Natural killer cell (primary cell): ENCODE data around the gene ABCC2. TPM values are rescaled to one million over a fixed set of nuclear protein-coding genes. Genes with fewer than 3 reads are reported as not detected.

Experiments
- ATAC-seq, 3 donors: fragments of 150-1000 bp in 2 of 3; fragments of 200-7000 bp in 1 of 3; cut with Tn5 transposase; 1 replicate in 1 of 3; 2 replicates in 2 of 3; pipeline ENCODE4 v1.10.0; 2021; ENCODE audit warnings: mild to moderate bottlenecking in 2 of 3, moderate library complexity in 2 of 3
- DNase-seq, 2 donors: peaks; one replicate each; pipeline versions ENCODE4 v3.0.0 to v3.0.0-alpha.2; 2013 to 2021; ENCODE audit warnings: mixed read lengths in 1 of 2
- H3K27ac ChIP-seq: one replicate; pipeline ENCODE4 v1.5.1; 2013; ENCODE audit warnings: mild to moderate bottlenecking, low read length
- H3K27me3 ChIP-seq: one replicate; pipeline ENCODE4 v1.6.1; 2013; ENCODE audit warnings: low read length; ENCODE audit not compliant: control insufficient read depth, insufficient read depth
- H3K36me3 ChIP-seq: one replicate; pipeline ENCODE4 v1.6.1; 2013; ENCODE audit warnings: low read length; ENCODE audit not compliant: control insufficient read depth, insufficient read depth
- H3K4me1 ChIP-seq: one replicate; pipeline ENCODE4 v1.6.1; 2013; ENCODE audit warnings: low read length; ENCODE audit not compliant: control insufficient read depth, insufficient read depth
- H3K4me3 ChIP-seq: one replicate; pipeline ENCODE4 v1.5.1; 2013; ENCODE audit warnings: low read length
- H3K9me3 ChIP-seq: one replicate; pipeline ENCODE4 v1.6.1; 2013; ENCODE audit warnings: low read length; ENCODE audit not compliant: control insufficient read depth, insufficient read depth
- H3K27ac Mint-ChIP-seq, 2 donors: one replicate each; pipeline ENCODE4 v1.8.0; 2022; ENCODE audit warnings: mild to moderate bottlenecking in 2 of 2, mixed read lengths in 2 of 2, moderate library complexity in 1 of 2
- H3K27me3 Mint-ChIP-seq, 2 donors: one replicate each; pipeline ENCODE4 v1.8.0; 2022; ENCODE audit warnings: low read depth in 2 of 2, mixed read lengths in 2 of 2
- H3K36me3 Mint-ChIP-seq: one replicate; pipeline ENCODE4 v1.8.0; 2022; ENCODE audit warnings: mixed read lengths
- H3K4me1 Mint-ChIP-seq, 2 donors: one replicate each; pipeline ENCODE4 v1.8.0; 2022; ENCODE audit warnings: mixed read lengths in 2 of 2
- H3K4me3 Mint-ChIP-seq: one replicate; pipeline ENCODE4 v1.8.0; 2022; ENCODE audit warnings: mild to moderate bottlenecking, moderate library complexity, mixed read lengths
- H3K9me3 Mint-ChIP-seq, 2 donors: one replicate each; pipeline ENCODE4 v1.8.0; 2022; ENCODE audit warnings: mixed read lengths in 2 of 2
- CTCF ChIP-seq: fragments of 200-600 bp; IDR thresholded peaks from one replicate; pipeline ENCODE4 v1.8.0; 2022; ENCODE audit warnings: antibody characterized with exemption
- WGBS: methylation state at CpG from one replicate; pipeline ENCODE4 v1.1.7; 2013; ENCODE audit warnings: missing lambda C conversion rate; ENCODE audit not compliant: insufficient coverage; 5-methylcytosine and 5-hydroxymethylcytosine counted together
- intact Hi-C: fragments of 100-400 bp; cut with micrococcal nuclease; formaldehyde crosslinking; loops from one replicate; pipeline ENCODE4 v1.14.2; 2022
- total RNA-seq, 4 donors: library from RNA; stranded (reverse); fragments of 120-200 nt in 1 of 4; gene quantifications; one replicate each; pipeline versions ENCODE4 v1.2.3 to v1.2.4, GENCODE V29; 2013 to 2022

Gene ABCC2
- total RNA-seq, 3 donors from 2014 or later (not counting 1 experiment from before 2014, with no cell fraction given) = 1.3 to 3.4 (median 2.7) TPM

- WGBS = 75% methylated on average over 3 of the region's 3 CpGs
- no peak for ATAC-seq
Measured at GRCh38 chr10:99798920-99799319, 16.5 kb downstream of the ABCC2 start.

GRCh38 chr10:99799613-99800012 lies 17.2 kb downstream of the ABCC2 start:
- 90% methylated on average over 4 of the region's 4 CpGs for WGBS
- Mint-ChIP-seq H3K27ac (no peak overlapping the region), H3K36me3 (no peaks in the 10 kb centered on the region), H3K4me1 (no peaks in the 10 kb centered on the region), H3K27me3 (peaks cover 0 to 3% of the 10 kb centered on the region in 2 donors), H3K4me3 (no peak overlapping the region), H3K9me3 (no peaks in the 10 kb centered on the region)
- Histone ChIP-seq H3K27ac (no peak overlapping the region), H3K36me3 (no peaks in the 10 kb centered on the region), H3K27me3 (no peaks in the 10 kb centered on the region), H3K4me1 (no peaks in the 10 kb centered on the region), H3K4me3 (no peak overlapping the region), H3K9me3 (no peaks in the 10 kb centered on the region)
- DNase-seq (no peak), ATAC-seq (no peak)
- intact Hi-C loops = no loop called here
- no peak for TF ChIP-seq CTCF

More at GRCh38 chr10:99798920-99799319, 16.5 kb downstream of the ABCC2 start:
- Histone ChIP-seq H3K27me3 (no peaks in the 10 kb centered on the region), H3K4me1 (no peaks in the 10 kb centered on the region), H3K9me3 (no peaks in the 10 kb centered on the region), H3K4me3 (no peak overlapping the region), H3K27ac (no peak overlapping the region), H3K36me3 (no peaks in the 10 kb centered on the region)
- intact Hi-C loops = no loop called here
- Mint-ChIP-seq H3K36me3 (no peaks in the 10 kb centered on the region), H3K27ac (no peak overlapping the region), H3K9me3 (no peaks in the 10 kb centered on the region), H3K27me3 (peaks cover 0 to 3% of the 10 kb centered on the region in 2 donors), H3K4me1 (no peaks in the 10 kb centered on the region), H3K4me3 (no peak overlapping the region)
- no peak for TF ChIP-seq CTCF
- DNase-seq = no peak

- no peaks in the 10 kb centered on the region for H3K27me3 Mint-ChIP-seq
- H3K9me3 Mint-ChIP-seq = no peaks in the 10 kb centered on the region
- Histone ChIP-seq H3K4me3 (no peak overlapping the region), H3K27me3 (no peaks in the 10 kb centered on the region), H3K36me3 (no peaks in the 10 kb centered on the region), H3K27ac (no peak overlapping the region), H3K4me1 (no peaks in the 10 kb centered on the region), H3K9me3 (no peaks in the 10 kb centered on the region)
- no peak for DNase-seq
- 88% methylated on average over 3 of the region's 3 CpGs for WGBS
- TF ChIP-seq CTCF = no peak
- H3K27ac Mint-ChIP-seq = no peak overlapping the region
- no peaks in the 10 kb centered on the region for H3K4me1 Mint-ChIP-seq
- no peak for ATAC-seq
- H3K36me3 Mint-ChIP-seq = no peaks in the 10 kb centered on the region
- no peak overlapping the region for H3K4me3 Mint-ChIP-seq
- intact Hi-C loops = no loop called here
Measured at GRCh38 chr10:99804471-99804870, 22.0 kb downstream of the ABCC2 start.

- no peaks in the 10 kb centered on the region for H3K4me1 Mint-ChIP-seq
- no peak overlapping the region for H3K4me3 Mint-ChIP-seq
- Histone ChIP-seq H3K27ac (no peak overlapping the region), H3K4me1 (no peaks in the 10 kb centered on the region), H3K9me3 (no peaks in the 10 kb centered on the region), H3K27me3 (no peaks in the 10 kb centered on the region), H3K36me3 (no peaks in the 10 kb centered on the region), H3K4me3 (no peak overlapping the region)
- no peak overlapping the region for H3K27ac Mint-ChIP-seq
- WGBS = 91% methylated on average over 5 of the region's 5 CpGs
- peaks cover 0 to under 1% of the 10 kb centered on the region in 2 donors for H3K27me3 Mint-ChIP-seq
- ATAC-seq = no peak
- H3K9me3 Mint-ChIP-seq = no peaks in the 10 kb centered on the region
- intact Hi-C loops = no loop called here
- DNase-seq = no peak
- no peaks in the 10 kb centered on the region for H3K36me3 Mint-ChIP-seq
- TF ChIP-seq CTCF = no peak
Measured at GRCh38 chr10:99805190-99805589, 22.8 kb downstream of the ABCC2 start.
